GM18508 (cell line): ENCODE data around the gene NR2F1-AS1.

ENCODE experiments used
- ATAC-seq: cut with Tn5 transposase; IDR thresholded peaks from one replicate; pipeline ENCODE4 v1.9.1; 2021; ENCODE audit warnings: moderate number of reproducible peaks; ENCODE audit not compliant: insufficient read depth, unreplicated experiment

NR2F1-AS1 gene

DNA sequence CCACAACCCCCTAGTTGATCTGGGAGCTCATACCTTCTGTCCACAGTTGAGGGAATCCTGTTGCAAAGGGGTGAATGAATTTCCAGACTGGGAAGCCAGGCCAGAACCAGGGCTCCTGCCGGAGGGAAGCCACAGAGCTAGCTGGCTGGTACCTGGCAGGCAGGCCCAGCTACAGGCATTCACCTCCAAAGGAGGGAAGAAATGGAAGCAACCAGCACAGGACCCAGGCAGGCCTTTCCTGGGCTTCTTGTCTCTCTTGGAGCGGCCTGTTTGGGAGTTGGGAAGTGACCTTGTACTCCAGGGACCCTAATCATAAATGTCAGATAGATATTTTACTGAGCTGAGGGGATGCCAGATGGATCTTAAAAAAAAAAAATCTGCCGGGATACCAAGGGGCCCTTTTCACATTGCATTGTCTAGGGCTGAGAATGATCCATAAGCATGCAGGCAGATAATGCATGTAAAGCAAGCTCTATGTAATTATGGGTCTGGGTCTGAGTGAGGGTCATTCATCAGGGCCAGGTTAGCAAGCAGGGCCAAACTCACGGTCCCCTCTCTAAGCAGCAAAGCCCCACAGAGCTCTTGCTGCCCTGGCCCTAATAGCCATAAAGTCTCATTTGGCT is 10.4 kb upstream of the NR2F1-AS1 start:
- ATAC-seq = no peak

DNA sequence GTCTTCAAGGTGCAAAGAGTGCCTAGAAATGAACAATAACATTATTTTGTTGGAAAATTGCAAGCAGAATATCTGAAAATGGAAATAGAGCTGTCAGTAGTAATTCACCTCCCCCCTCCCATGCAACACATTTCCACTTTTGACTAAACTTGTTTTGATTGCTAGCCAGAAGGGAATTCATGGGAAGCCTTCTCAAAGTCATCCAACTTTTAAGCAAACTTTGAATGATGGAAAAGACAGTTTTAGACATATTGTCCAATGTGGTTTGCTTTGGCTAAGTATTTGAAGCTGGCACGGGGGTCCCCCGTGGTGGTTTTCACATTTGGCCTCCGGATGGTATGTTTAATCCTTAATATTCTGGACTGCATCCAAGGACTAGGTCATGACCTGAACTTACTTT is 9.5 kb upstream of the NR2F1-AS1 start:
- ATAC-seq = no peak

DNA sequence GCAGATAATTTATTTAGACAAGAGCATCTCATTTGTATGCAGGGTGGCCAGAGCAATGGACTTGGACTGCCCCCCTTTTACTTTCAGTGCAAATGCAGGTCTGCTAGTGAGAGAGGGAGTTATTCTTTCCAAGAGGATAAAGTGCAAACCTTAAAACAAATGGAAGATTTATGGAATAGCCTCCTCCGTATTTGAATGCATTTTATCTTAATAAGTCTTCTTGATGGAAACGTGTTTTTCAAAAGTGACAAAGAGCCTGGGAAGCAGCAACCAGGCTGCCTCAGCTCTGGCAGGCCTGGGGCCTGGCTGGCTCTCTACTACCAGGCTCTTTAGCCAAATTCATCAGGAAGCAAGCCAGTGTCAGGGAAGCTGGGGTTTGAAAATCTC is 8.8 kb upstream of the NR2F1-AS1 start:
- ATAC-seq = no peak

DNA sequence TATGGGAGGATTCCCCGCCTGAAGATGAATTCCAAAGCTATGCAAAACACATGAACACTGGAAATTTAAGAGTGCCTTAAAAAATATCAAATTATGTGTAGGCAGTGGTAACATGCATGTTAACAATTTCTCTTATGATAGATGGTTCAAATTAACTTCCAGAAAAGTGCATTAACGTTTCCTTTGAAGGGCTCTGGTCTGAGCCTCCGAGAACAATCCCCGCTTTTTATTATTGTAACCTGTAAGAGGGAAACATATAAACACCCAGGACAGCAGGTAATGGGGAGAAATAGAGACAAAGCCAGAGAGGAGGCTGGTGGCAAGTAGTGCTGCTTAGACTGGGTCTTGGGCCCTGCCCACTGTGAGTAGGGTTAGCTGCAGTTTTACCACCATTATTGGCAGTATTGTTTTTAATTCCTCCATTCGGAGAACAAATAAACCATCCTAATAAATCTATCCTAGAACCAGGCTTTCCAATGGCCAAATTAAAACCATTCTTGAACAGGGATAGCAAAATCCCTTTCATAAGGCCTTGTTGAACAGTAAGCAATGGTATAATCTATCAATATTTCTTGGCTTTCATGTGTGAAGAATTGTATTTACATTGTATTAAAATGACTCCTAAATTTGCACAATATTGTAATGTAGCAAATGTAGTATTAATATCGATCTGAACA is 8.3 kb upstream of the NR2F1-AS1 start:
- no peak for ATAC-seq

DNA sequence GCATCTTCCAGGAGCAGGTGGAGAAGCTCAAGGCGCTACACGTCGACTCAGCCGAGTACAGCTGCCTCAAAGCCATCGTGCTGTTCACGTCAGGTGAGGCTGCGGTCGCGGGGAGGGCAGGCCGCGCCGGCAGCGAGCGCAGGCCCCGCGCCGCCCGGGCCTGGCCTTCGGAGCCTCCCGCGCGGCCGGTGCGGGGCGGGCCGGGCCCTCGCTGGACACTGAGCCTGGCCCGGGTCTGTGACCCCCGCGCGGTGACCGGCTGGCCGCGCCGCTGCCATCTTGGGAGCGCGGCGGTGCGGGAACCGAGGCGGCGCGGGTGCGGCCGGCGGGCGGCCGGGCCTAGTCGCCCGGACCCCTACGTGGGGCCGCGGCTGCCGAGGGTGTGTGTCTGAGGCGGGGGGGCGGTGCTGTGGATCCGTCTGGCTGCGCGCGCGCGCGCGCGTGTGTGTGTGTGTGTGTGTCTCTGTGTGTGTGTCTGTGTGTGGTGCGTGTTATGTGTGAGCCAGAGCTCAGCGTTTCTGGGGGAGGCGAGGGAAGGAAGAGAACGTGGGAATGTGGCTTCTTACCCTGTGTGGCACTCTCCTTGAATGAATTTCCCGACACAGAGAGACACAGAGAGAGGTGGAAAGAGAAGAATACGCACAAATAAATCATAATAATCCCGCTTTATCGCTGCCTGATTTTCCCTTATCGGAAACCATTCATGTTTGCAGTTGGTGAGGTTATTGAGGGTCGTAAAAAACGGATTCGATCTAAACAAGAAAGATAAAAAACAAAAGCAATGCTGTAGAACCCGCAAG is 7.5 kb upstream of the NR2F1-AS1 start:
- no peak for ATAC-seq

DNA sequence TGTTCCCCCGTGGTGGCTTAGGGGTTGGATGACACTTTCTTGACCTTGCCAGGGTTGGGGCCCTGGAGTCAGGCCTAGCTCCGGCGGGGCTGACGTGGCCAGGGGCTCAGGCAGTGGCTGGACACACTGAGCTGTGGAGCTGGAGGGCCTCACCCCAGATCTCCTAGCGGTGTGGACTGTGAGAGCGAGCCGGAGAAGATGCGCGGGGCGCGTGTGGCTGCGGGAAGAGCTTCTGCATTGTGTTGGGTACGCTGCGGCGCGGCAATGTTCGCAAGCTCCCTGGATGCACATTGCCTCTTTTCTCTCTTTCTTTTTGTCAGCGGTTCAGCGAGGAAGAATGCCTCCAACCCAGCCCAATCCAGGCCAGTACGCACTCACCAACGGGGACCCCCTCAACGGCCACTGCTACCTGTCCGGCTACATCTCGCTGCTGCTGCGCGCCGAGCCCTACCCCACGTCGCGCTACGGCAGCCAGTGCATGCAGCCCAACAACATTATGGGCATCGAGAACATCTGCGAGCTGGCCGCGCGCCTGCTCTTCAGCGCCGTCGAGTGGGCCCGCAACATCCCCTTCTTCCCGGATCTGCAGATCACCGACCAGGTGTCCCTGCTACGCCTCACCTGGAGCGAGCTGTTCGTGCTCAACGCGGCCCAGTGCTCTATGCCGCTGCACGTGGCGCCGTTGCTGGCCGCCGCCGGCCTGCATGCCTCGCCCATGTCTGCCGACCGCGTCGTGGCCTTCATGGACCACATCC is 6.8 kb upstream of the NR2F1-AS1 start:
- ATAC-seq = no peak

DNA sequence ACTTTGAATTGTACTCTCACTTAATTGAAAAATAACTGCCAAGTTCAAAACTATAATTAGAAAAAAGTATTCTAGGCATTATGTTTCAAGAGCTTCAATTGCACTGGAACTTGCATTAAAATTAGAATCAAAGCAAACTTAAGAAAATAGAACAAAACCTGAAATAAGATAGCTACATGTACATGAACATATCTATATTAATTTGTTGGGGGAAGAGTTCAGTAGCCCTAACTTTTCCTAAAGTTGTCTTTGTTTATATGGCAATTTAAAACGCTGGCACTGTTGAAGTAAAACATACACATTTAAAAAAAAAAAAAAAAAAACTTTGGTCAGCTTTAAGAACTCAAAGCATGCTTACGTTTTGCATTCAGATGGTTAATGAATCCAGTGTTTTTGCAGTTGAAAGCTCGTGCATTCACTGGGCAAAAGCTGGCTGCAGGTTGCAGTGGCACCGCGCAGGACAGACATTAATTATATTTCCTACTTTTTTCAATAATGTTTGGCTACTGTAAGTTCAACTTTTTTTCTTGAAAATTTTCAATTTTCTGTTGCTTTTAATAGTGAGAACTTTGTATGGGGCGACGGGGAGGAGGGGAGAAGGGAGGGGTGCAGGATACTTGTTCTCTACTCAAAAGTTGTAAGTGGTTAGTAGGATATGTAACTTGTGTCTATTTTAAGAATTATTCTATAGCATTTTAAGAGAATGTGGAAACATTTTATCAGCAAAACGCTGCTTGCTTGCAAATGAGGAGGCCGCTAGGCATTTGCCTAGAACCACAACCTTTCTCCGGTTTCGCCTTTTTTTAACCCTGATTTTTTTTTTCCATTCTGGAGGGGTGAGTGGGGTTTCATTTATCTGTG is 5.9 kb upstream of the NR2F1-AS1 start:
- no peak for ATAC-seq

DNA sequence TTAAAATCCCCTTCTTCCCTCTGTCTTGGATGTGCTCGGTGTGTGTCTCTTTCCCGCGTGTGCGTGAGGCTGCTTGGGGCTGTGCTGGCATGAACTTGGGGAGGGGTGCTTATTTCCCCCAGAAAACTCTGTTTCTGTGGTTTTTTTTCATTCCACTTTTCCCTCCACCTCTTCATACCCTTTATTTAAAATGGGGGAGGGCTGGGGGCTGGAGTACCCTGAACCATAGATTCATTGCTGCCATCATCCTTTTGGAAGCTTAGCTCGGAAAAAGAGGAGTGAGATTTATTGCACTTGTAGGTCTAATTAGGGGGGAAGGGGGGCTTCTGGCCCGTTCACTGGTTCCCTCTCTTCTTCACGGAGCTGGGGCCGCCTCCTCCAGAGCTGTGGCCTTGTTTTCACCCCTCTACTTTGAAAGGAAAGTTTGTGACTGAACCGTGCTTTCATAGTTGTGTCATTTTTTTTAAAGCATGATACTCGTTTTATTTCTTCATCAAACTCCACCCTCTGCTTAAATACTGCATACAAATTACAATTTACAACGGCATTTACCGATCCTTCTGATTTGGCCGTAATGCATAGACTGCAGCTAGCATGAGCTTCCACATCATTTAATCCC is 4.9 kb upstream of the NR2F1-AS1 start:
- ATAC-seq = no peak

DNA sequence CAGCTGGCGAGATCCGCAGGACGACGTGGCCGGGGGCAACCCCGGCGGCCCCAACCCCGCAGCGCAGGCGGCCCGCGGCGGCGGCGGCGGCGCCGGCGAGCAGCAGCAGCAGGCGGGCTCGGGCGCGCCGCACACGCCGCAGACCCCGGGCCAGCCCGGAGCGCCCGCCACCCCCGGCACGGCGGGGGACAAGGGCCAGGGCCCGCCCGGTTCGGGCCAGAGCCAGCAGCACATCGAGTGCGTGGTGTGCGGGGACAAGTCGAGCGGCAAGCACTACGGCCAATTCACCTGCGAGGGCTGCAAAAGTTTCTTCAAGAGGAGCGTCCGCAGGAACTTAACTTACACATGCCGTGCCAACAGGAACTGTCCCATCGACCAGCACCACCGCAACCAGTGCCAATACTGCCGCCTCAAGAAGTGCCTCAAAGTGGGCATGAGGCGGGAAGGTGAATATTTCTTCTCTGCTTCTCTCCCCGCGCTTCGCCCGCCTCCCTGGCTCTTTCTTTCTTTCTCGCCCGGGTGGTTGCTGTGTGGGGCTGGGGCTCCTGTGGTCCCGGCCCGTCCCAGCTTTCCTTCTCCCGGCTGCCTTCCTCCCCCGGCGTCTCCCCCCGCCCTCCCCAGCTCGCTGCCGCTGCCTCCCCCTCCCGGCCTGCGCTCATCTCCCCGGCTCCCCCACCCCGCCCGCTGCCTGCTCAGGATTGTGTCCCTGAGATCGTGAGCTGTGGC is 4.2 kb upstream of the NR2F1-AS1 start:
- no peak for ATAC-seq

DNA sequence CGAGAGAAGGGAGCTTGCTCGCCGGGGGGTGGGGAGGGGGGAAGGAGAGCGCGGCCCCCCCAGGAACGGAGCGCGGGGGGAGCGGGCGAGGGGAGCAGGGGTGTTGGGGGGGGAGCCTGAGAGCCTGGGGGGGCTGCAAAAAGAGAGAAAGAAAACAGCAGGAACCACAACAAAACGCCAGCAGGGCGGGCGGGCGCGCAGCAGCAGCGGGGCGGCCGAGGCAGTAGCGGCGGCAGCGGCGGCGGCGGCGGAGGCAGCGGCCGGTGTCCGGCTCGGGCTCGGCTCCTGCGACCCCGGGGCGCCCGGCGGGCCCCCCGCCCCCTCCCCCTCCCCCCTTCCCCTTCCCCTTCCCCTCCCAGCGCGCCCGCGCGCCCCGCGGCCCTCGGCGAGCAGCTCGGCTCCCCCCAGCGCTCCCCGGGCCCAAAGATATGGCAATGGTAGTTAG is 3.6 kb upstream of the NR2F1-AS1 start:
- ATAC-seq = no peak

DNA sequence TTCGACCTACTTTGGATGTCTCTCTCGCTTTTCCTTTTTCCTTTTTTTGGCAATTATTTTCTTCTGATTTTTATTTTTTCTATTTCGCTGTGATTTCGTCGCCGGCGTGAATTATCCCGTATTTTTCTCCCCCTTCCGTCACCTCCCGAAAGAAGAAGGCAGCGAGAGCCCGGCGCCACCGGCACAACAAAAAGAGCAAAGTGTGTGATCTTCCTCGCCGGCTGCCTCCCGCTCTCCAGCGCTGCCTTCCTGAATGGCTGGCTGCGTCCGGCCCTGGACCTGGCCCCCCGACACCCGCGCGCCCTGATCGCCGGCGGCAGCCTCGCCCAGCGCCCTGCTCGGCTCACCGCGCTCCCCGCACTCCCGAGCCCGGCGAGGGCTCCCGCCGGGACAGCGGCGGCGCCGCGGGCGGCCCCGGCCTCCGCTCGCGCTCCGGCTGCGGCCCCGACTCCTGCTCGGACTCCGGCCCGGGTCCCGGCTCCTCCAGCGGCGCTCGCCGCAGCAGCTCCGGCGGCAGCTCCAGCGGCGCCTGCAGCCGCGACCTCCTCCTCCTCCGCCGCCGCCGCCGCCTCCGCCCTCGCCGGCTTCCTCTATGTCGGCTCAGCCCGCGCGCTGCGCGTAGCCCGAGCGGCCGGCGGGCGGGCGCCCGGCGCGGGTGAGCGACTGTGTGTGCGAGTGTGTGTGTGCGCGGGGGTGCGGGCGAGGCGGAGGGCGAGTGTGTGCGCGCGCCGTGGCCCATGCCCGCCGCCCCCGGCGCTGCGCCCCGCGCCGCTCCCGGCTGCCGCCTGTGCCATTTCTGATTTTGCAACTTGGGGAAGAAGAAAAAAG is 3.0 kb upstream of the NR2F1-AS1 start:
- no peak for ATAC-seq

DNA sequence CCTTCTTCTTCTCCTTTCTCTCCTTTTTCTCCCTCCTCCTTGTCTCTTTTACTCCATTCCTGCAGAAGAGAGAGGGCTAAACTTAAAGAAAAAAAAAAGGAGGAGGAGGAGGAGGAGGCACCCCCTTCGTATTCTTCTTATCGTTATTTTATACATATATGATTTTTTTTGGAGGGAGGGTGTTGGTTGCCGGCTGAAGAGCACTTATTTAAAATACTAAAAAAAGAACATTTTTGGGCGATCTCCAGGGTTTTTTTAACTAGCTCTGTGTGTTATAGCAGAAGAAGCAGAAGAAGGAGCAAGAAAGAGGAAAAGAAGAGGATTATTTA is 2.4 kb upstream of the NR2F1-AS1 start:
- ATAC-seq = no peak

DNA sequence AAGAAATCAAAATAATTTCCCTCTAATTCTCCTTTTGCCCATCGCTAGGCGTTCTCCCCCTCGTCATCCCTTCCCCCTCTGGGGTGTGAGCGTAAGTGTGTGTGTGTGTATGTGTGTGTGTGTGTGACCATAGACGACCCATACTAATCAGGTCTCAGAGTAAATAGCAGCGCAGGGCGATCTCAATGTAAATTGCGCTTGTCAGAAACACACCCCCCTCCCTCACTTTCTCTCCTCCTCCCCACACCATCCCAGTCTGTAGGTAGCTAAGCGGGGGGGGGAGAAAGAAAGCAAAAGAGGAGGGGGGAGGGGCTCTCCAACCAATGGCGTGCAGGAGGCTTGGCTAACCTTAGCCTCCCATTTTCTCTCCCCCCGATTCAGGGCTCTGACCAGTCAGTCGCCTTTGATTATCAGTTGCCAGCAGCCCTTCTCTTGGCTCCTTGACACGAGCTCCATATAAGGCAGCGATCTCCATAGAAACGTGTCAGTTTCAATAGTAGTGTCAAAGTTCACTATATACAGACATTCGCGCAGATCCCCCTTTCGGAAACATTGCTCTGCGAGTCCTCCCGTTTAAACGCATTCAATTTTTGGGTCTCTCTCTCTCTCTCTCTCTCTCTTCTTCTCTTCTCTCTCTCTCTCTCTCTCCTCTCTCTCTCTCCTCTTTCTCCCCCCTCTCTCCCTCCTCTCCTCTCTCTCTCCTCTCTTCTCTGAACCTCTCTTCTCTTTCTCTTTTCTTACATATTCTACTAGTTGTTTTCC is 1.8 kb upstream of the NR2F1-AS1 start, which contains the start of gene NR2F1:
Gene NR2F1, plus strand, starts transcription at position 546 of the 762 bp plus-strand sequence. CDS start 1,802 bp downstream, outside the sequence.
- no peak for ATAC-seq

DNA sequence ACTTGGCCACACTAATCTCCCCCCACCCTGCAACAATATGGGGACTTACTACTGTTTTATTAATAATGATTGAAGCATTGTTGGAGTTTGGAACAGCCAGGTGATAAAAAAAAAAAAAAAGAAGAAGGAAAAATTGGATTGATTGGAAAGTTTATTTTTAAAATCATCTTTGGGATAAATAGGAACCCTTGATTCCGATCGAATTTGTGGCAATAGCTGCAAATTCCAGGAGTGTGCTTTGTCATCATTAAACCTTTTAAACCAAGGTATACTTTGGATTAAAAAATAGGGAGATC is 1.1 kb upstream of the NR2F1-AS1 start:
- ATAC-seq = no peak

DNA sequence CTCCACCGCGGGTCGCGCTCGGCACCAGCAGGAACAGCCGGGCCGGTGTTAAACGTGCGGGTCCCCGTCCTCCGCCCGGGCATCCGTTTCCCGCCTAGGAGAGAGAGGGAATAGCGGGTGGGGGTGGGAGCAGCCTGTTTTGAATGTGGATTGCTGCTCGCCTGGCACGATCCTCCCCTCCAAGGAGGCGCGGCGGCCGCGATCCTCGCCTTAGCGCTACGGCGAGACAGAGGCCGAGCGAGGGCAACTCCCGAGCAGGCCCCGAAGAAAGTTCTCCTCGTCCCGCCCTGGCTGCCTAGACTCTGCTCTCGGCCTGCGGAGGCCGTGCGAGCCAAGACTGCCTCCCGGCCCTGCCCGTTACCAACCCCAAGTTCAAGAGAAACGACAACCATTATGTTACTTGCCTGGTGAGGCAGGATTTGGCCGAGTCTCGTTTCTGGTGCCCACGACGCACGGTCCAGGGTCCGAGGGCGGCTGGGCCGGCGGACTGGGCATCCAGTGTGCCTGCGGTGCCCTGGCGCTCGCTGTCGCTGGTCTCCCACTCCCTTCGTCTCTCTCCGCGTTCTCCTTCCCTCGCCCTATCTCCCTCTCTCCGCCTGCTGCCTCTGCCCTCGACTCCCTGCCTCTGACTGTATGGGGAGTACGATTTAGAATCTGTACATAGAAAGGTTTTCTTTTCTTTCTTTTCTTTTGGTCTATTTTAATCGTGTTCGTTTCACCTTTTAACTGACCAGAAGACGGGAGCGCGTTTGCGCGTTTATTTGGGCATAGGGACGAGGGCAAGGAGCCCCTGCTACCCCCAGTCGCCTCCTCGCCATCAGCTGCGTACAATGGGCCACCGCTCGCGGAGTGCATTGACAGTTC is 724 bp downstream of the NR2F1-AS1 start:
- no peak for ATAC-seq

DNA sequence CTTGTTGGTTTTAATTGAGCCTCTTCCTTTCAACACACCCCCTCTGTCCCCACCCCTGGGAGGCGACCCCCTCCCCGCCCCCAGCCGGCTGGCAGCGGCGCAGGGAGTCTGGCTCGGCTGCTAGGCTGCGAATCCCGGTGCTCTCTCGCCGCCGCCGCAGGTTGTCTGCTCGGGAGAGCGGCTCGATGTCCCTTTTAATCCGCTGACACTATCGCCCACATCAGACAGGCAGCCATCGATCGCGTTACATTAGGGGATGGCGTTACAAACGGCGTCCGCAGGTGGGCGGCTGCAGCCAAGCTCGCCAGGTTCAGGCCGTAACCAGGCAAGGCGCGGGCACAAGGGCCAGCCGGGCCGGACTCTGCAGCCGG is 1.3 kb downstream of the NR2F1-AS1 start:
- no peak for ATAC-seq
